Anterior cingulate cortex (tissue), 58 donors: ENCODE results near the gene TCF4.

Source experiments
- DNase-seq, 58 donors: peaks; one replicate each; lab custom pipeline; 2025; lab: John Stamatoyannopoulos, UW

TCF4 gene

GRCh38 chr18:55419947-55420664, 167.9 kb downstream of the TCF4 start:
- peak in 3 of 58 donors; percentile 16 to 35 (median 34) for DNase-seq

- DNase-seq, result peak in 2 of 58 donors; percentile 17 to 45
These were observed 168.7 kb downstream of the TCF4 start for GRCh38 chr18:55419132-55419946.

GRCh38 chr18:55418439-55418838, 169.6 kb downstream of the TCF4 start:
- DNase-seq, result no peak

- peak in 1 of 58 donors; percentile 21 for DNase-seq
These were observed 171.2 kb downstream of the TCF4 start for GRCh38 chr18:55416791-55417190.

GRCh38 chr18:55415258-55415871, 172.6 kb downstream of the TCF4 start:
- peak in 53 of 58 donors; percentile 20 to 91 (median 65) for DNase-seq

GRCh38 chr18:55414475-55414874, 173.5 kb downstream of the TCF4 start:
- DNase-seq, result no peak

GRCh38 chr18:55413474-55413873, 174.5 kb downstream of the TCF4 start:
- DNase-seq, result no peak

- DNase-seq, result peak in 3 of 58 donors; percentile 23 to 44 (median 28)
These were observed 180.0 kb downstream of the TCF4 start for GRCh38 chr18:55407774-55408535.

- DNase-seq, result peak in 5 of 58 donors; percentile 12 to 34 (median 28)
These were observed 180.8 kb downstream of the TCF4 start for GRCh38 chr18:55407191-55407590.

- DNase-seq, result peak in 40 of 58 donors; percentile 9 to 75 (median 52)
These were observed 181.5 kb downstream of the TCF4 start for GRCh38 chr18:55406451-55406991.

GRCh38 chr18:55405893-55406406, 182.0 kb downstream of the TCF4 start:
- DNase-seq, result peak in 54 of 58 donors; percentile 18 to 95 (median 76)

GRCh38 chr18:55405475-55405874, 182.5 kb downstream of the TCF4 start:
- DNase-seq, result no peak

- DNase-seq, result no peak
These were observed 183.0 kb downstream of the TCF4 start for GRCh38 chr18:55404832-55405465.

- no peak for DNase-seq
These were observed 183.7 kb downstream of the TCF4 start for GRCh38 chr18:55404136-55404830.

GRCh38 chr18:55403421-55403949, 184.5 kb downstream of the TCF4 start:
- no peak for DNase-seq

GRCh38 chr18:55402731-55403405, 185.1 kb downstream of the TCF4 start:
- no peak for DNase-seq

GRCh38 chr18:55401638-55402191, 186.3 kb downstream of the TCF4 start:
- peak in 16 of 58 donors; percentile 27 to 78 (median 50) for DNase-seq
